Kidney epithelial cell (primary cell): ENCODE measurements around the gene CFAP119. TPM values are rescaled to one million over a fixed set of nuclear protein-coding genes. Genes with fewer than 3 reads are reported as not detected.

Experiments used
- DNase-seq: peaks from one replicate; pipeline ENCODE4 v3.0.0-alpha.2; 2010; ENCODE audit warnings: low read depth
- H3K27me3 ChIP-seq: 2 replicates; pipeline ENCODE4 v1.6.0; 2011; ENCODE audit warnings: low read length; ENCODE audit not compliant: control insufficient read depth, insufficient read depth
- H3K36me3 ChIP-seq: 2 replicates; pipeline ENCODE4 v1.5.1; 2011; ENCODE audit warnings: low read length; ENCODE audit not compliant: control insufficient read depth, insufficient read depth
- H3K4me3 ChIP-seq: 2 replicates; pipeline ENCODE4 v1.5.1; 2011; ENCODE audit warnings: low read depth, mild to moderate bottlenecking, control low read depth, low read length
- CTCF ChIP-seq: IDR thresholded peaks from 2 replicates; pipeline ENCODE4 v1.5.1; 2011; ENCODE audit warnings: mild to moderate bottlenecking, moderate library complexity, low read length, control low read depth, inconsistent platforms; ENCODE audit not compliant: insufficient read depth, poor library complexity, severe bottlenecking
- total RNA-seq: library from RNA; depleted of rRNA; stranded (reverse); fragments of >200 nt; gene quantifications from 2 replicates; pipeline ENCODE4 v1.2.3, GENCODE V29; 2015

The CFAP119 gene
- total RNA-seq, 1 donor from 2014 or later: 1.6 TPM

GRCh38 chr16:30747799-30748633 lies 13.8 kb downstream of the CFAP119 start, which contains the start of gene PHKG2:
Gene PHKG2 (plus strand): TSS chr16:30748425. CDS start chr16:30748821, 396 bp downstream.
- Histone ChIP-seq H3K4me3 (peak within 1 kb of the TSS; percentile 80), H3K27me3 (no peaks in the 10 kb centered on the region), H3K36me3 (no peaks in the 10 kb centered on the region)
- peak; percentile 95 for DNase-seq
- TF ChIP-seq CTCF: no peak

GRCh38 chr16:30747331-30747730 lies 14.5 kb downstream of the CFAP119 start:
- Histone ChIP-seq H3K4me3 (no peak overlapping the region), H3K27me3 (no peaks in the 10 kb centered on the region), H3K36me3 (no peaks in the 10 kb centered on the region)
- DNase-seq: no peak
- TF ChIP-seq CTCF: no peak

GRCh38 chr16:30746638-30747175 lies 15.2 kb downstream of the CFAP119 start:
- TF ChIP-seq CTCF: no peak
- Histone ChIP-seq H3K27me3 (no peaks in the 10 kb centered on the region), H3K4me3 (no peak overlapping the region), H3K36me3 (no peaks in the 10 kb centered on the region)
- DNase-seq: no peak

- no peak for DNase-seq
- Histone ChIP-seq H3K27me3 (no peaks in the 10 kb centered on the region), H3K4me3 (no peak overlapping the region), H3K36me3 (no peaks in the 10 kb centered on the region)
- TF ChIP-seq CTCF: no peak
Observed at GRCh38 chr16:30745082-30745481, 16.8 kb downstream of the CFAP119 start.

GRCh38 chr16:30744183-30744582 lies 17.7 kb downstream of the CFAP119 start:
- H3K4me3 ChIP-seq: no peak overlapping the region
- no peak for TF ChIP-seq CTCF
- H3K36me3 ChIP-seq: no peaks in the 10 kb centered on the region
- no peaks in the 10 kb centered on the region for H3K27me3 ChIP-seq
- DNase-seq: no peak
